HG03039 (cell line): ENCODE results near the gene UBE2L6.

ENCODE experiments used
- ATAC-seq: cut with Tn5 transposase; IDR thresholded peaks from one replicate; pipeline ENCODE4 v1.9.1; 2021; ENCODE audit warnings: mild to moderate bottlenecking, moderate library complexity; ENCODE audit not compliant: unreplicated experiment

UBE2L6 gene

GRCh38 chr11:57567515-57568329 lies at the start of gene UBE2L6:
Gene UBE2L6, minus strand, starts transcription at chr11:57567672. Its CDS starts 61 bp downstream, at chr11:57567611.
- ATAC-seq = peak; percentile 54

DNA sequence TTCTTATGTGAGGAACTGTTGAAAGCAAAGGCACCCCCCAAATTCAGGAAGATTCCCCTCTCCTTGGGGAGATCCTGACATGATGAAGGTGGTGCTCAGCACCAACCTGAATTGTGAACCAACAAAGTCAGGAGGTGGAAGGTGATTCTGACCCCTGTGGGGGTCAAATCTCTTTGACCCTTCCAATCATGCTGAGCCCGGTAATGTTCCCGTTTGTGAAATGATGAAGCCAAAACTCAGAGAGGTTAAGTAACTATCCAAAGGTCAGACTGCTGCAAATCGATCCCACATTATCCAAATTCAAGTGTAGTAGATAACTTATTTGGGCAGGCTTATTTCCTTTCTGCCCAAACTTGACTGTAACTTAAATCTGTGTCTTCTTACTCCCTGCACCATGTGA lies 49.1 kb upstream of the UBE2L6 start:
- no peak for ATAC-seq

- no peak for ATAC-seq
Observed at GRCh38 chr11:57615308-57615707, 47.8 kb upstream of the UBE2L6 start.

GRCh38 chr11:57614234-57614772 lies 46.8 kb upstream of the UBE2L6 start:
- no peak for ATAC-seq

GRCh38 chr11:57610170-57610569 lies 42.7 kb upstream of the UBE2L6 start:
- ATAC-seq = no peak

DNA sequence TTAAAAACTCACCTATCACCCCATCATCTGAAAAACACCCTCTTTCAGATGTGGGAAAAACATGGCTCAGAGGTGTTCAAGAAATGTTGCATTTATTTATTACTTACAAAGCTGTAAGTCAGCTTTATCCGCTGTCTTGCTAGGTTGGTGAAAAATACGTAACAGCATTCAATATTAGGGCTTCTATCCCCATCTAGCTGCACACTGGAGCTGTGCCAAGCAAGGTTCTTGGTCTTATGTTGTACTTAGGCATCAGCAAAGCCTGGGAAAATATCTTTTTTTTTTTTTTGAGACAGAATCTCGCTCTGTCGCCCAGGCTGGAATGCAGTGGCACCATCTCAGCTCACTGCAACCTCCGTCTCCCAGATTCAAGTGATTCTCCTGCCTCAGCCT lies 37.6 kb upstream of the UBE2L6 start:
- no peak for ATAC-seq

- no peak for ATAC-seq
Observed at GRCh38 chr11:57604296-57605027, 37.0 kb upstream of the UBE2L6 start.

DNA sequence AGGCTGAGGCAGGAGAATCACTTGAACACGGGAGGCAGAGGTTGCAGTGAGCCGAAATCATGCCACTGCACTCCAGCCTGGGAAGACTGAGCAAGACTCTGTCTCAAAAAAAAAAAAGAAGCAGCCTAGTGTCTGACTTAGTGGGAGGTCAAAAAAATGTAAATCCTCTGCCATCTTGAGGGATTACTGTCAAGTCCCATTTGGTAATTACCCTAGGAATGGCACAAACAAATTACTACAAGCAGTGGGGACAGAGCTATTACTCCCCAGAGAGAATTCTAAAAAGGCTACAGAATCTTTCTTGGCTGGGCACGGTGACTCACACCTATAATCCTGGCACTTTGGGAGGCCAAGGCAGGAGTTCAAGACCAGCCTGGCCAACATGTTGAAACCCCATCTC lies 33.8 kb upstream of the UBE2L6 start:
- ATAC-seq = no peak

DNA sequence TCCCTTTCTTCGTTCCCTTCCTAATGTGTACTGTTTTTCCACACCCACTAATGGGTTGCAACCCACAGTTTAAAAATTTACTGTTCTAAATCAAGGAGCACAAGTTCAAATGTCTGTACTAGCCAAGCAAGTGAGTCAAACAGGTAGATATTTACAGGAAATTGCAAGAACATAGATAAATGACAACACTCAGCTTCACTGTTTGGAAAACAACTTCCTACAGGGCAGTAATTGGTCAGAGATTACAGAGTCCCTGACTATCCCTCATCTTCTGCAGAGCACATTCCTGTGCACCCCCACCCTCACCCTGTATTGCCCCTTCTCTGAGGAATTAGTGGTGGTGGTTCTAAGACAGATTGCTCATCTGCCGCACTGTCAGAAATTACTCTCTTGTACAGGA lies 31.9 kb upstream of the UBE2L6 start:
- no peak for ATAC-seq

DNA sequence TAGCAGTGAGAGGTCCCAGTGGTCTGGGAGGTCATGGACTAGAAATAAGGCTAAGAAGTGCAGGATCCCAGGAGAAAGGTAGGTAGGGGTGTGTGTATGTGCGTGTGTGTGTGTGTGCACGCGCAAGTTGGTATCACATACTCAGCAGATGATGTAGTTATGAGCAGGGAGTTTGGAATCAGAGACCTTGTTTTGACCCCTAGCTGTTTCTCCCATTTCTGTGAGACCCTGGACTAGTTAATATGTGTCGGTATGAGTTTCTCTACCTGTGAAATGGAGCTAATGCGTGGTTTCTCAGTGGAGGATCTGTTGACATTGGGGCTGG lies 31.3 kb upstream of the UBE2L6 start:
- ATAC-seq = no peak

DNA sequence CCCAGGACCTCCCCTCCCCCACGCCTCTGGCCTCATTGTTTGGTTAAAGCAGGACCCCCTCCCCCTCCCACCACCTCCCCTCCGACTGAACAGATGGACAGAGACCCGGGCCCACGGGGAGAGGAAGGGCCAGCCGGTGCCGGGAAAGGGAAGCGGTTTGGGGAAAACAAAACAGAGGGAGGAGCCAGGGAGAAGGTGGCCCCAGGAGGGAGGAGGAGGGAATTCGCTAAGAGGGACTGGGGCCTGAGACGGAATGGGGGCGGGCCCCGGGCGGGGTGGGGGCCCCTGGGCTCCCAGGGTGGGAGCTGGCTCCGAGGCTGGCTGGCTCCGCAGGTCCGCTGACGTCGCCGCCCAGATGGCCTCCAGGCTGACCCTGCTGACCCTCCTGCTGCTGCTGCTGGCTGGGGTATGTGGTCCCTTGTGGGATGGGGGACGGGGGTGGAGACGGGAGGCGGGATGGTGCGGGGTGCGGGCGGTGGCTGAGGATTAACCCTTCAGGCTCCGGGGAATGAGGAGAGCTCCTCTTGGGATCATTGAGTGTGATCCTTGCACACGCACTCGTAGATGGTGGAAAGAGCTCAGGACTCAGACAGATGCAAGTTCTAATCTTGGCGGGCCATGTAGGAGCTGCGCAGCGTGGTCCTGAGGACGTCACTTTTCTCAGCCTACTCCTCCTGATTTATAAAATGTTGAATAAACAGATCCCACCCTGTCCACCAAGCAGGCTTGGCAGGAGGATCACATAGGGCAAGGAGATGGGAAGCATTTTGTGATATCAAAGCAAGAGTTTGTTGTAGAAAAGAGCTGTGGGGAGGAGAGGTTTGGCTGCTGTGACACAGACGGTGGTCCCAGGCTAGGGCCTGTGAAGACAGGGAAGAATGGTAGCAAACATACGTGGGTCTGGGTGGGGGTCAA lies 30.7 kb upstream of the UBE2L6 start:
- no peak for ATAC-seq

DNA sequence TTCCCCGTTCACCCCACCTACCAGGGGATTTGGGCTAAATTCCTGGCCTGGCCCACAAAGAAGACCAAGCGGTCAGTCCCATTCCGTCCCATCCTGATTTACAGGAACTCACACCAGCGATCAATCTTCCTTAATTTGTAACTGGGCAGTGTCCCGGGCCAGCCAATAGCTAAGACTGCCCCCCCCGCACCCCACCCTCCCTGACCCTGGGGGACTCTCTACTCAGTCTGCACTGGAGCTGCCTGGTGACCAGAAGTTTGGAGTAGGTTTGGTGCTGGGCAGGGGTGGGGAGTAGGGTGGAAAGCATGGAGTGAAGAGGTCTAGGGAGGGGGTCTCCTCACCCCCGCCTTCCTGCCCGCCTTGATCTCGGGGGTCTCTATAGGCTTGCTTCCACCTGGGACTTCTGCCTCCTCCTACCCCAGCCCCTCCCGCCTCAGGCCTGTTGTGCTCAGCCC lies 30.0 kb upstream of the UBE2L6 start, which contains the start of gene SERPING1:
Gene SERPING1 (plus strand): TSS at position 225 of the 455 bp plus-strand sequence. CDS start 586 bp downstream, outside the sequence.
- ATAC-seq = no peak

GRCh38 chr11:57596266-57596885 lies 28.9 kb upstream of the UBE2L6 start:
- ATAC-seq = no peak

DNA sequence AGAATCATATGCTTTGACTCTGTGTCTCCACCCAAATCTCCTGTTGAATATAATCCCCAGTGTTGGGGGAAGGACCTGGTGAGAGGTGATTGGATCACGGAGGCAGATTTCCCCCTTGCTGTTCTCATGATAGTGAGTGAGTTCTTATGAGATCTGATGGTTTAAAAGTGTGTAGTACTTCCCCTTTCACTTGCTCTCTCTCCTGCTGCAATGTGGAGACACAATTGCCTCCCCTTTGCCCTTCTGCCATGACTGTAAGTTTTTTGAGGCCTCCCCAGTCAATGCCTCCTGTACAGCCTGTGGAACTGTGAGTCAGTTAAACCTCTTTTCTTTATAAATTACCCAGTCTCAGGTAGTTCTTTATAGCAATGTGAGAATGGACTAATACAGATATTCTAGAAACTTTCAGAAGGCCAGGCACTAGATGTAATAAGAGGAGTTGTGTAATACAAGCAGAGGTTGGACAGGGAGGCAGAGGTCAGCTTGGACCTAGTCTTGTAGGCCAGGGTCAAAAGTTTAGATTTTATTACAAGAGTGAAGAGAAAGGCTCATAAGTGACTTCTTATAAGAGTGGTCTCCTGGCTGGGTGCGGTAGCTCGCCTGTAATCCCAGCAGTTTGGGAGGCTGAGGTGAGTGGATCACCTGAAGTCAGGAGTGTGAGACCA lies 20.7 kb upstream of the UBE2L6 start:
- ATAC-seq = no peak

DNA sequence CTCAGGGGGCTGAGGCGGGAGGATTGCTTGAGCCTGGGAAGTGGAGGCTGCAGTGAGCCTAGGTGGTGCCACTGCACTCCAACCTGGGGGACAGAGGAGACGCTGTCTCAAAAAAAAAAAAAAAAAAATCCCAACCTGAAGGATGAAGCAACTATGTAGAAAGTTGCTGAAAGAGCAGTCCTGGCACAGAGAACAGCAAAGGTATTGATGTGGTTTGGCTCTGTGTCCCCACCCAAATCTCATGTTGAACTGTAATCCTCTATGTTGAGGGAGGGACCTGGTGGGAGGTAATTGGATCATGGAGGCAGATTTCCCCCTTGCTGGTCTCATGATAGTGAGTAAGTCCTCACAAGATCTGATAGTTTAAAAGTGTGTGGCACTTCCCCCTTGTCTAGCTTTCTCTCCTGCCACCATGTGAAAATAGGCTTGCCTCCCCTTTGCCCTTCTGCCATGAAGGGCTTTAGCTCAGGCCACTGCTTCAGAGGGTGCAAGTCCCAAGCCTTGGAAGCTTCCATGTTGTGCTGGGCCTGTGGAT lies 19.3 kb upstream of the UBE2L6 start:
- no peak for ATAC-seq

DNA sequence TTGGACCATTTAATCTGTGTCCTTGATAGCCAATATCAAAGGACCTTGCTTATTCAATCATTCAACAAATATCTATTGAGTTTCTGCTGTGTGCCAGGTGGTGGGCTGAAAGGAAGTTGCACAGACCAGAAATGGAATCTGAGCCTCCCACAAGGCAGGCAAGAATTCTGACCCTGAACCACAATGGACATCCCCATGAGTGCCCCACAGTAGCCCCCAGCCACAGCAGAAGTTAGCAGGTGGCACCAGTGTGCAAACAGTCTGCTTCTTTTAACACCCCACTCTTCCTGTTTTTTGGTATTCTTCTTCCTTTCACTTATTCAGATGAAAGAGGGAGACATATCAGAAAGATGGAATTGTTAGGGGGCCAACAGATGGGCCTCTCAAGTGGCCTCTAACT lies 17.8 kb upstream of the UBE2L6 start:
- ATAC-seq = no peak

DNA sequence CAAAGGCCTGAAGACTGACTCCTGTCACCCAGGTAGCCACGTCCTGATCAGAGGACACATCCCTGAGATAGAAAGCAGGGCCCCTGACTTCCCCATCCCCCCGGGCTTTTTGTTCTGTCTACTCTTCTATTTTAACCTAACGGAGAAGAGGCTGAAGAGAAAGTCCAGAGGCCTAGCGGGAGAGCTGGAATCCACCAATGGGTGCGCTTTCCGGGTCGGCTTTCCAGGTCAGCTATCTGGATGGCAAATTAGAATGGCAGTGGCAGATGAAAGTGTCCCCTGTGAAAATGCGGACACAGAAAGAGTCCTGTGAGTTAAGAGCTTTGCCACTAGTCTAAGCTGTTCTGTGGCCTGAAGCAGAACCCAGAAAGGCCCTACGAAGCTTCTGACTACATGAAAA lies 16.9 kb upstream of the UBE2L6 start:
- ATAC-seq = no peak

- ATAC-seq = no peak
Observed at GRCh38 chr11:57574061-57574460, 6.6 kb upstream of the UBE2L6 start.

DNA sequence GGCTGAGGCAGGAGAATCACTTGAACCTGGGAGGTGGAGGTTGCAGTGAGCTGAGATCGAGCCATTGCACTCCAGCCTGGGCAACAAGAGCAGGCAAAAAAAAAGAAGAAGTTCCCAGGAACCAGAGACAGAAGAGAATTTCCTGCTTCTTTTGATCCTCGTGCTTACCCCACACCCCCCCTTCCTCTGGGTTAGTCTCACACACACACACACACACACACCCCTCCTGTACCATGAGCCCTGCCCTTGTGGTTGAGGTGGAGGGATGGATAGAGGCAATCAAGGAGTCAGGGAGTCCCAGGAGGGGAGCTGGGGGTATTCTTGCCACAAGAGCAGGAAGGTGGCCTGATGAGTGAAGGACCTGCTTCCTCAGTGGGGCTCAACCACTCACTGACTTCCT lies 4.1 kb upstream of the UBE2L6 start:
- no peak for ATAC-seq

- ATAC-seq = peak; percentile 10
Observed at GRCh38 chr11:57568330-57568766, 876 bp upstream of the UBE2L6 start.
